NB4 (cell line): ENCODE results near the gene F11.

Experiments used
- CTCF ChIP-seq: IDR thresholded peaks from one replicate; pipeline ENCODE4 v1.5.1; 2012; ENCODE audit warnings: low read depth, low read length
- MAX ChIP-seq: IDR thresholded peaks from 2 replicates; pipeline ENCODE4 v1.6.1; 2011; ENCODE audit warnings: low read depth, low read length
- POLR2A ChIP-seq: IDR thresholded peaks from 2 replicates; pipeline ENCODE4 v1.6.1; 2011; ENCODE audit warnings: mild to moderate bottlenecking; ENCODE audit not compliant: insufficient read length; ENCODE audit errors: extremely low read depth

- TF ChIP-seq POLR2A (no peak), CTCF (no peak), MAX (no peak)
These were observed 64.4 kb downstream of the F11 start for GRCh38 chr4:186330368-186330767.
